Measurements from ENCODE around the gene CXCR2.

Gene CXCR2

GRCh38 chr2:218161644-218162043 is 35.8 kb downstream of the CXCR2 start:
- TF ChIP-seq FOXP2 (optimal IDR thresholded peaks at IDR 0.05; ENCODE audit: borderline replicate concordance, extremely low read depth, extremely low read length, insufficient read depth) (no peak), SIN3A (IDR thresholded peaks at IDR 0.05; ENCODE audit: borderline replicate concordance, insufficient read depth, low read length) (no peak), REST (IDR thresholded peaks at IDR 0.05; ENCODE audit: insufficient read depth in 1 of 2, low read depth in 2 of 2, low read length in 2 of 2) (no peak)

DNA sequence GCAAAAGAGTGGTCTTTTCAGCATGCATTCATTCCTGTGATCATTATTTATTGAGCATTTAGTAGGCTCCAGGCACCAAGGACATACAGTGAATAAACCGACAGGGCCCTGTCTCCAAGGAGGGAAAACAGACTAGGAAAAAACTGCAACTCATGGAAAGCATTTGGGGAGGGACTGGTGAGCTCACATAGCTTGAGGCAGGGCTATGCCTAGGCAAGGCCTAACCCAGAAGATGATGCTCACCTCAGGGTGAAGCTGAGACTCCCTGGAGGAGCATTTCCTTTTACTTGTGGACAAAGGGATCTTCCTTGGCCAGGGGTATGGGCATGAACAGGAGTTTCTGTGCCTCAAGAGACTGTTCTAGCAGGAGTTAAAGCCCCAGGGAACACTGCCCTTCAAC is 37.0 kb downstream of the CXCR2 start:
- TF ChIP-seq REST (IDR thresholded peaks at IDR 0.05; ENCODE audit: insufficient read depth in 1 of 2, low read depth in 2 of 2, low read length in 2 of 2) (no peak), POLR2AphosphoS5 (IDR thresholded peaks at IDR 0.05; ENCODE audit: low read depth, low read length) (no peak), FOXP2 (optimal IDR thresholded peaks at IDR 0.05; ENCODE audit: borderline replicate concordance, extremely low read depth, extremely low read length, insufficient read depth) (no peak), SIN3A (IDR thresholded peaks at IDR 0.05; ENCODE audit: borderline replicate concordance, insufficient read depth, low read length) (no peak), TAF1 (IDR thresholded peaks at IDR 0.05; ENCODE audit: borderline replicate concordance, insufficient read depth, low read length) (no peak)

- TF ChIP-seq POLR2AphosphoS5 (IDR thresholded peaks at IDR 0.05; ENCODE audit: low read depth, low read length) (no peak), TAF1 (IDR thresholded peaks at IDR 0.05; ENCODE audit: borderline replicate concordance, insufficient read depth, low read length) (no peak), REST (IDR thresholded peaks at IDR 0.05; ENCODE audit: insufficient read depth in 1 of 2, low read depth in 2 of 2, low read length in 2 of 2) (no peak), FOXP2 (optimal IDR thresholded peaks at IDR 0.05; ENCODE audit: borderline replicate concordance, extremely low read depth, extremely low read length, insufficient read depth) (no peak), SIN3A (IDR thresholded peaks at IDR 0.05; ENCODE audit: borderline replicate concordance, insufficient read depth, low read length) (no peak)
Observed at GRCh38 chr2:218166791-218167190, 41.0 kb downstream of the CXCR2 start, which contains the start of gene CXCR1. Gene CXCR1 (minus strand): TSS chr2:218166962. CDS start chr2:218165211, 1,751 bp downstream.

GRCh38 chr2:218168016-218168415 is 42.2 kb downstream of the CXCR2 start:
- no peak for TF ChIP-seq TAF1 (IDR thresholded peaks at IDR 0.05; ENCODE audit: borderline replicate concordance, insufficient read depth, low read length)
- TF ChIP-seq SIN3A (IDR thresholded peaks at IDR 0.05; ENCODE audit: borderline replicate concordance, insufficient read depth, low read length), result no peak
- no peak for TF ChIP-seq FOXP2 (optimal IDR thresholded peaks at IDR 0.05; ENCODE audit: borderline replicate concordance, extremely low read depth, extremely low read length, insufficient read depth)
- TF ChIP-seq REST (IDR thresholded peaks at IDR 0.05; ENCODE audit: insufficient read depth in 1 of 2, low read depth in 2 of 2, low read length in 2 of 2), result no peak
- no peak for TF ChIP-seq POLR2AphosphoS5 (IDR thresholded peaks at IDR 0.05; ENCODE audit: low read depth, low read length)

All from PFSK-1 (cell line).